GM18909 (cell line): ENCODE data around the gene SRSF11.
"Not testable (repeated sequence)": the region's sequence is repeated elsewhere in the genome, so short reads cannot be mapped to it uniquely, and the experiment has no call there.

Source experiments
- ATAC-seq: cut with Tn5 transposase; IDR thresholded peaks from one replicate; pipeline ENCODE4 v1.9.1; 2021; ENCODE audit warnings: mild to moderate bottlenecking; ENCODE audit not compliant: unreplicated experiment, poor library complexity

SRSF11 gene

DNA sequence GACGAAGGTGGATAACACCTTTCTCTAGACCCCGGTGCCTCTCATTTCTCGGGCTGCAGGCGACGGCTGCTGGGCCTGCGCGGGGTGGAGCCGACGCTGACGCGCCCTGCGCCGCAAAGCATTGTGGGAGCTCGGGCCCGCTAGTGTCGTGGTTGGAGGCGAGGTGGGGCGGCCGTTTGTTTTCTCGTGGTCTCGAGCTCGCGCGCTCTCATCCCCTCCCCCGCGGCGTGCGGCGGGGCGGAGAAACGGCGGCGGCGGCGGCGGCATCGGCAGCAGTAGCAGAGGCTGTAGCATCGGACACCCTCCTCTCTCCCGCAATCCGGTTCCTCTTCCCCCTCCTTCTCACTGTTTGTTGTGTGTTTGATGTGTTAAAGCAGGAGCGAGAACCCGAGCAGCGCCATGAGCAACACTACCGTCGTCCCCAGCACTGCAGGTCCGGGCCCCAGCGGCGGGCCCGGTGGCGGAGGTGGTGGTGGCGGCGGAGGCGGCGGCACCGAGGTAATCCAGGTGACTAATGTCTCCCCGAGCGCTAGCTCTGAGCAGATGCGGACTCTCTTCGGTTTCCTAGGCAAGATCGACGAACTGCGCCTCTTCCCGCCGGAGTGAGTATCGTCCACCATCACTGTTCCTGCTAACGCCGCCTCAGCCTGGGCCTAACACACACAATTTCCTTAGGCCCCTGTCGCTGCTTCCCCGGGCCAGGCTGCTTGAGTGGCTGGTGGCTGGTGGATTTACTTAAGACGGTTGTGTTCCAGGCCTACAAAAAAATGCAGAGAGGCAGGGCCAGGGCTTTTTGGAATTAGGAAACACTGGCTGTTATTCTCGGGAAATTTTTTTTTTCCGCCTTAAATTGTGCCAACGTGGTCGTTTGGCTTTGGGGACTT, at the start of gene SRSF11:
TSS of gene SRSF11 (plus strand) at position 143 of the 884 bp plus-strand sequence. CDS start at position 400, 257 bp downstream.
- ATAC-seq, result peak; percentile 94

DNA sequence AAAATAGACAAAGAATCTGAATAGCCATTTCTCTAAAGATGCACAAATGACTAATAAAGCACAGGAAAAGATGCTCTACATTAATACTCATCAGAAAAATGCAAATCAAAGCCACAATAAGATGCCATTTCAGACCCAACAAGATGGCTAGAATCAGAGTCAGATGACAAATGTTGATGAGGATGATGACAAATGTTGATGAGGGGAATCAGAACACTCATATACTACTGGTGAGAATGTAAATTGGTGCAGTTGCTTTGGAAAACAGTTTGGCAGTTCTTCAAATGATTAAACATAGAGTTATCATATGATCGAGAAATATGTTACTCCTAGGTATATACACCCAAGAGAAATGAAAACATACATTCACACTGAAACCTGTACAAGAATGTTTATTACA, 49.7 kb upstream of the SRSF11 start:
- ATAC-seq, result no peak

- not testable (repeated sequence) for ATAC-seq
These were observed 36.0 kb upstream of the SRSF11 start for GRCh38 chr1:70185181-70185580.

DNA sequence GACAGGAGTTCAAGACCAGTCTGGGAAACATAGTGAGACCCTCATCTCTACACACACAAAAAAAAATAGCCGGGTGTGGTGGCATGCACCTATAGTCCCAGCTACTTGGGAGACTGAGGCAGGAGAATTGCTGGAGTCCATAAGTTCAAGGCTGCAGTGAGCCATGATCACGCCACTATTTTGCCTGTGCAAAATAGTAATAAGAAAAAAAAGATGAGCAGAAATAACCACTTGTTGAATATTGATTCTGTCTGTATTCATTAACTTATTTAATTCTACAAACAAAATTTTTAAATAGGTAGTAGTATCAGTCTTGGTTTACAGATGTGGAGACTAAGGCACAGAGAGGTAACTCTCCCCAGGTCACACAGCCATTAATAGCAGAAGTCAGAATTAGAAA, 32.7 kb upstream of the SRSF11 start:
- no peak for ATAC-seq

DNA sequence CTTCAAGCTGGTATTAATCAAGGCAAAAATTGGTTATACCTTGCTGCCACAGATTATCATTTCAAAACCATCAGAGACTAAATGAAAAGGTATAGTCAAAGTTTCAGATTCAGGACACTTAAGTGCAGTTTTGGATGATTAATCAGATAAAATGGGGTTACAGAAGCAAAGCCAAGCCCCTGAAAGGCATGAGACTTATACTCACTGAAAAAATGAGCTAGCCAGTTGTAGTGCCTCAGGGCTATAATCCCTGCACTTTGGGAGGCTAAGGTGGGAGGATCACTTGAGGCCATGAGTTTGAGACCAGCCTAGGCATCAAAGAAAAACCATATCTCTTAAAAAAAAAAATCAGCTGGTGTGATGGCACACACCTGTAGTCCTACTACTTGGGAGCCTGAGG, 31.0 kb upstream of the SRSF11 start:
- ATAC-seq, result no peak

GRCh38 chr1:70192446-70192845, 28.7 kb upstream of the SRSF11 start:
- not testable (repeated sequence) for ATAC-seq

DNA sequence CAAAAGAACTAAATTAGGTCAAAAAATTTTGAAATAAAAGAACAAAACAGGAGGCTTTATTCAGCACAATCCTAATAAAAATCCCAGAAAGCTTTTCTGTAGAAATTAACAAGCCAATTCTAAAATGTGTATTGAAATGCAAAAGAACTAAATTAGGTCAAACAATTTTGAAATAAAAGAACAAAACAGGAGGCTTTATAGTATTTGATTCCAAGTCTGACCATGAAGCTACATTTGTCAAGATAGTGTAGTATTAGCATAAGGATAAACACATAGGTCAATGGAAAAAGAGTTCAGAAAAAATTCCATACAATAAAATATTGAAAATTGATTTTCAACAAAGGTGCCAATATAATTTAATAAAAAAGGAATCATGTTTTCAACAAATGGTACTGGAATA, 26.6 kb upstream of the SRSF11 start:
- ATAC-seq, result no peak

- ATAC-seq, result peak; percentile 89
These were observed 25.8 kb upstream of the SRSF11 start for GRCh38 chr1:70195342-70195741.

DNA sequence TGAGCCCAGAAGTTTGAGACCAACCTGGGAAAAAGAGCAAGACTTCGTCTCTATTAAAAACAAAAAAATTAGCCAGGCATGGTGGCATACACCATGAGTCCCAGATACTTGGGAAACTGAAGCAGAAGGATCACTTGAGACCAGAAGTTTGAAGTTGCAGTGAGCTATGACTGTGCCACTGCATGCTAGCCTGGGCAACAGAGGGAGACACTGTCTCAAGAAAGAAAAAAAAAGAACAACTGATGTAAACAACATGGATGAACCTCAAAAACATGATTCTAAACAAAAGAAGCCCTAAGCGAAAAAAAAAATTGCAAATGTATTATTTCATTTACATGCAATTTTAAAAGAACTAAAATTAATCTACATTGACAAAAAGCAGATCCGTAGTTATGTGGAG, 24.8 kb upstream of the SRSF11 start:
- ATAC-seq, result no peak

GRCh38 chr1:70200065-70200464, 21.1 kb upstream of the SRSF11 start:
- no peak for ATAC-seq

DNA sequence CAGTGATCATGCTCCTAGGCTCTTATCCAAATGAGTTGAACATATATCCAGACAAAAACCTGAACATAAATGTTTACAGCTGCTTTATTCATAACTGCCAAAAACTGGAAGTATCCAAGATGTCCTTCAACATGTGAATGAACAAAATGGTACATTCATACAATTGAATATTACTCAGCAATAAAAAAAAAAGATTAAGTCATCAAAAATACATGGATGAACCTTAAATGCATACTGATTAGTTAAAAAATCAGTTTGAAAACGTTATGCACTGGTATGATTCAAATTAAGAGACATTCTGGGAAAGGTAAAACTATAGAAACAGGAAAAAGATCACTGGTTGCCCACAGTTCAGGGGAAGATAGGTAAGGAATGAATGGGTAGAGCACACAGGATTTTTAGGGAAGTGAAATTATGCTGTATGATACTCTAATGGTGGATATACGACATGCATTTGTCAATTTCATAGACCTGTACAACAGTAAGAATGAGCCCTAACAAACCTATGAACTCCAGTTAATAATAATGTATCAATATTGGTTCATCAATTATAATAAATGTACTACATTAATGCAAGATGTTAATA, 18.9 kb upstream of the SRSF11 start:
- ATAC-seq, result no peak

DNA sequence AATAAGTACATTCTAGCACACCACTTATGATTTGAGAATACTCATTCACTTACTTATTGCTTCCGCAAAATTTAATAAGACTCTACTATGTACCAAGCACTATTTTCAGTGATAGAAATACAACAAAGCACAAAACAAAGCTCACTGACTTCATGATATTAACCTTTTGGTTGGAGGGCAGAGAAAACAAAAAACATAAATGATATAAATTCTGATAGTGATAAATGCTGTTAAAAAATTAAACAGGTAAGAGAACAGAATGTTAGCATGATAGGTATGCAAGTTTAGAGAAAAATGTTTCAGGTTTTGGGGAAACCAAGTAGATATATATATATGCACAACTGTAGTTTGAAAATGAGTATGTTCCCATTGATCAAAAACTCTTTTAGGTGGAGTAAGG, 17.0 kb upstream of the SRSF11 start:
- ATAC-seq, result no peak

GRCh38 chr1:70204600-70204999, 16.6 kb upstream of the SRSF11 start:
- ATAC-seq, result no peak

- peak; percentile 38 for ATAC-seq
These were observed 16.1 kb upstream of the SRSF11 start for GRCh38 chr1:70205071-70205433.

DNA sequence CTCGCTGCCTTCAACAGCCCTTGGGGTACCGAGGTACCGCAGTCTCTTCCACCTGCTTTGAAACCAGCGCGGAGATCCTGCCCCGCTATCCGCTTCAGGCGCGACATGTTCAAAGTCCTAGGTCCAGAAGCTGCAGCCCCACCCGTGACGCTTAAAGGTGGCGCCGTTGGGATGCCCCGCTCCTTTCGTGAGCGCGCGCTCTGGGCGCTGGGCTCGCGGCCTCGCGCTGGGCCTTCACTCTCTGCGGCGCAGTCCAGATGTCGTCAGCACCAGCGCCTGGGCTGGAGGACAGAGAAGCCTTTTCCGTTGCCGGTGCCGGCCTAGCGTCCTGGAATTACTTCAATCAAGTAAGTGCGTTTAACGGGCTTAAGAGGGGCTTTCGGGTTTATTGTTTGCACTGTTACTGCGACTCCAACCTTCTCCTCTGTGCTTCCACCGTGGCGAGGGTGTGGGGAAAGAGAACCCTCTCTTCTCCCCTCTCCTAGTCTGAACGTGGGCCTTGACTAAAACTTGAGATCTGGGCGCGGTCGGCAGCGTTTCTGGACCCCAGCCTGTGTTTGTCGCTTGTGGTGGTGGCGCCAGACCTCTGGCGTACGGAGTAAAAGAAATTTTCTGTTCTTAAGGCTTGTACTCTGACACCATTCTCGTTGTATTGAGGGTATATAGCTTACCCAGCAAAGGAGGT, 15.6 kb upstream of the SRSF11 start, which contains the start of gene LRRC40:
TSS of gene LRRC40 (minus strand) at position 146 of the 685 bp plus-strand sequence. CDS start at position 107, 39 bp downstream.
- ATAC-seq, result peak; percentile 92

DNA sequence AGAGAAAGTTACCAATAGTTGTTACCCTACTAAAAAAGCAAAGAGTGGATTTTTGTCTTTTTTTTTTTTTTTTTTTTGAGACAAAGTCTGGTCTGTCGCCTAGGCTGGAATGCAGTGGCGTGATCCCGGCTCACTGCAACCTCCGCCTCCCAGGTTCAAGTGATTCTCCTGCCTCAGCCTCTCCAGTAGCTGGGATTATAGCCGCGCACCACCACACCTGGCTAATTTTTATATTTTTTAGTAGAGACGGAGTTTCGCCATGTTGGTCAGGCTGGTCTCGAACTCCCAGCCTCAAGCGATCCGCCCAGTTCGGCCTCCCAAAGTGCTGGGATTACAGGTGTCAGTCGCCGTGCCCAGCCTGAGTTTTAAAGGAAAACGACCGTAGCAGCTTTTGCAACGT, 14.3 kb upstream of the SRSF11 start:
- ATAC-seq, result not testable (repeated sequence)

DNA sequence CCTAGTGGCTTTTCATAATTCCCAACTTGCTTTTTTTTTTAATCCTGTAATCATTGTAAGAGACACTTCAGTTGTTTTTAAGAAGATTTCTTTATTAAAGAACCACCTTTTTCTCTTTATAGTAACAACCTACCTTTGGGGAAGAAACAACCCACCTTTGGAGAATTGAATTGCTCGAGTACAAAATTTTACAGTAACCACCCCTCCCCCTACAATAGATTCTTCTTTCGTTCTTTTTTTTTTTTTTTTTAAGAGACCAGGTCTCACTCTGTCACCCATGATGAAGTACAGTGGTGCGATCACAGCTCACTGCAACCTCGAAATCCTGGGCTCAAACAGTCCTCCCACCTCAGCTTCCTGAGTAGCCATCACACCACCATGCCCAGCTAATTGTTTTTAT, 13.7 kb upstream of the SRSF11 start:
- no peak for ATAC-seq

DNA sequence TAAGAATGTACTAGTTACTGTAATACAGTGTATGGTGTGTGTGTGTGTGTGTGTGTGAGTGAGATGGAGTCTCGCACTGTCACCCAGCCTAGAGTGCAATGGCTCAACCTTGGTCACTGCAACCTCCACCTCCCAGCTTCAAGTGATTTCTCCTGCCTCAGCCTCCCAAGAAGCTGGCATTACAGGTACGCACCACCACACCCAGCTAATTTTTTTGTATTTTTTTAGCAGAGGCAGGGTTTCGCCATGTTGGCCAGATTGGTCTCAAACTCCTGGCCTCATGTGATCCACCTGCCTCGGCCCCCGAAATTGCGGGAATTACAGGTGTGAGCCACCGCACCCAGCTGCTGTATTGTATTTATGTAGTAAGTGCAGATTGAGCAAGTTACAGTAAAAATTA, 12.9 kb upstream of the SRSF11 start:
- ATAC-seq, result no peak

GRCh38 chr1:70210820-70211219, 10.4 kb upstream of the SRSF11 start:
- no peak for ATAC-seq

GRCh38 chr1:70211541-70211940, 9.6 kb upstream of the SRSF11 start:
- no peak for ATAC-seq

- no peak for ATAC-seq
These were observed 1.2 kb upstream of the SRSF11 start for GRCh38 chr1:70220015-70220414.
